NOMO-1 (cell line): ENCODE results near the gene DYNLRB1.

Experiments used
- DNase-seq, 2 experiments: peaks; one replicate each; lab custom pipeline; 2025; ENCODE audit not compliant: unreplicated experiment in 2 of 2; lab: John Stamatoyannopoulos, UW

Gene DYNLRB1

DNA sequence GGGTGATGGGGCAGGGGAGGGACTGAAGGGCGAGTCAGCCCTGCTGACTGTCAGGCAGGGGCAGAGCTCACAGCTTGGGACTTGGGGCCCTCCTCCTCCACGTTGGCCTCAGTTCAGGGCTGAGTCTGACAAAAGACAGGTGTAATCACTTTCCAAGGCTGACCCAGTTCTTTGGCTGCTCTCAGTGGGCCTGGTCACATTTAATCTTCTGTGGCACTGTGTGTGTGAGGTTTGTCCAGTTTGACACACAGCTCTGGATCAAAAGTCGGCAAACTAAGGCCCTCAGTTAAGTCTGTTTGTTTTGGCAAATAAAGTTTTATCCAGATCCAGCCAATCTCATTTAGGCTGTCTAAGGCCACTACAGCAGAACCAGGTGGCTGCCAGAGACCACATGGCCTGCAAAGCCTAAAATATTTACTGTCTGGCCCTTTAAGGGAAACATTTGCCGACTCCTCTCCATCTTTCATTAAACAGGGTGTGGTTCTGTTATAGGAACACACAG lies 37.2 kb downstream of the DYNLRB1 start:
- DNase-seq: no peak

DNA sequence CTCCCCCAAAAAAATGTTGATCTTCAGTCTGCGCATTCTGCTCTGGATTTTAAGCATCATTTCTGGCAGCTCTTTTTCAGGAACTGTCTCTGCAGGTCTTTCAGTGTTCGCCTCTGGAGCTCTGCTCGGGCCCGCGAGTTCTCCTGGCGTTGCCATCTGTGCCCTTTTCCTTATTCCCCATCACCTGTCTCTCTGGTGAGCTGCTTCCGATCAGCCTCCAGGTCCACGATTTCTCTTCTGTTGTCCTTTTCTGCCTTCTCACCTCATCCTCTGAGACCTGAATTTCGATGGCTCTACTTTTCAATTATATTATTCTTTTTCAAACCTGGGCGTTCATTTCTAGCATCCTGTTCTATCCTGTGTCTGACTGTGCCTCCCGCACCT lies 41.7 kb downstream of the DYNLRB1 start:
- DNase-seq: no peak

DNA sequence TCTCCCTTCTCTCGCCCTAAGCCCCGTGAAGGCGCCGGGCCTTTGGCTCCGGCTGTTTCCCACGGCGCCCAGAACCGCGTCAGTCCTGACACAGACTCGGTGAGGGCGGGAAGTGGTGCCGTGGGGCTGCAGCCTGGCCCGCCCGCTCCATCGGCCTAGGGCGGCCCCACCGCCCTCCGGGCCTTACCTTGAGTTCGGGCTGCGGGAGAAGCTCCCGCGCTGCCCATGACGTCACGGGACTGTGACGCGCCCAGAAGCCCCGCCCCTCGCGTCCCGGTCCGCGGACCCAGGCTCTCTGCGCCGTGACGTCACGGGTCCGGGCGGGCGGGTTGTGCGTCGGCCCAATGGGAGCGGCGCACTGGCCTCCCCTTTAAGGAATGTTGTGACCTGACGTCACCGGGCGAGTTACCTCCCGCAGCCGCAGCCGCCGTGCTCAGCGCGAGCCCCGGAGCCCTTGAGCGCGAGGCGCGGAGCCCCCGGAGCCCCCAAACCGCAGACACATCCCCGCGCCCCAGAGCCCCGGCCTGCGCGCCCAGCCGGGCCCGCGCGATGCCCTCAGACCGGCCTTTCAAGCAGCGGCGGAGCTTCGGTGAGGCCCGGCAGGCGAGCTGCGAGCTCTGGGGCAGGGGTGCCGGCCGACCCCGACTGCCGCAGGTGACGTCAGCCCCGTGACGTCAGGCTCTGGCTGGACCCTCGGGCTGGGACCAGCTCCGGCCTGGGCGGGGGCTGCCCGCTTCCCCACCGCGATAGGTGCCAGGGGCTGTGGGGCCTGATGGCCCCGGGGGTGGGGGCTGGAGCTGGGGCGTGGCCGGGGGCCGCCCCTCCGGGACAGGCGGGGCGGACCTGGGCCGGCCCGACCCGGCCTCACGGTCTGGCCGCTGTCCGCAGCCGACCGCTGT lies 42.3 kb downstream of the DYNLRB1 start, which contains the start of gene MAP1LC3A:
Gene MAP1LC3A (plus strand): TSS at position 399 of the 899 bp plus-strand sequence. CDS start 151 bp downstream, at position 550.
- DNase-seq: no peak

DNA sequence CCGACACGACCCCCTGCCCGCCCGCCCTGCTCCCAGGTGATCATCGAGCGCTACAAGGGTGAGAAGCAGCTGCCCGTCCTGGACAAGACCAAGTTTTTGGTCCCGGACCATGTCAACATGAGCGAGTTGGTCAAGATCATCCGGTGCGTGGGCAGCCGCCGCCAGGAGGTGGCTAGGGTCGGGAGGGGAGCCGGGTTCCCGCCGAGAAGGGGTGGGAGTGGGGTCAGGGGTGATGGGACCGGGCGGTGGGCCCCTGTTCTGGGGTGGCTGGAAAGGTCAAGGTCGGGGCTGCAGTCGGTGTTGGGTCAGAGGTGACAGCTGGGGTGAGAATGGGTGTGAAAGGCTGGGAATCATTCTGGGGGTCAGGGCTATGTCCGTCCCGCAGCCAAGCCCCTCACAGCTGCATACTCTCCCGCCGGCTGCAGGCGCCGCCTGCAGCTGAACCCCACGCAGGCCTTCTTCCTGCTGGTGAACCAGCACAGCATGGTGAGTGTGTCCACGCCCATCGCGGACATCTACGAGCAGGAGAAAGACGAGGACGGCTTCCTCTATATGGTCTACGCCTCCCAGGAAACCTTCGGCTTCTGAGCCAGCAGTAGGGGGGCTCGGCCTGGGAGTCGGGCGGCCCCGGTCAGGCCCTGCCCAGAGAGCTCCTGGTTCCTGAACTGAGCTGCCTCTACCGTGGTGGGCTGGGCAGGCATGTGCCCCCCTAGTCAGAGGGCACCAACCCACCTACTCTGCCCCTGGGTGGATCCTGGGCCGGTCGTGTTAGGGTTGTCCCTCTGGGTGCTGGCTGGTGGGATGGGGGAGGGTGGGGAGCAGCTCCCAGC lies 43.3 kb downstream of the DYNLRB1 start:
- DNase-seq: no peak

DNA sequence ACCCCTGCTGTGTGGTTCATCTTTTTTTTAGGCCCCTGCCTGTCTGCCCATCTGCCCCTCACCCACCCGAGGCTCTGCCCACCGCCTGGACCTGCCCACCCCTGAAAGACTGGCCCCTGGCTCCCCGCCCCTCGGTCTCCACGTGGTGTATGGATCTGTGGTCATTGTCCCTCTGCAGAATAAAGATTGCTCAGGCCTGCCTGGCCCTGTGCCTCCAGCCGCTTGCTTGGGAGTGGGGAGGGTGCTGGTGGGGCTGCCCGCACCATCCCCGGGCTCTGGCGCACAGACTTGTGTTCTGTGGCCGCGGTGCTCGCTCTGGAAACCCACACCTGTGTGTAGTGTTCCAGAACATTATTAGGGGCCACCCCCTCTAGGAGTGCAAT lies 43.9 kb downstream of the DYNLRB1 start:
- DNase-seq: no peak

DNA sequence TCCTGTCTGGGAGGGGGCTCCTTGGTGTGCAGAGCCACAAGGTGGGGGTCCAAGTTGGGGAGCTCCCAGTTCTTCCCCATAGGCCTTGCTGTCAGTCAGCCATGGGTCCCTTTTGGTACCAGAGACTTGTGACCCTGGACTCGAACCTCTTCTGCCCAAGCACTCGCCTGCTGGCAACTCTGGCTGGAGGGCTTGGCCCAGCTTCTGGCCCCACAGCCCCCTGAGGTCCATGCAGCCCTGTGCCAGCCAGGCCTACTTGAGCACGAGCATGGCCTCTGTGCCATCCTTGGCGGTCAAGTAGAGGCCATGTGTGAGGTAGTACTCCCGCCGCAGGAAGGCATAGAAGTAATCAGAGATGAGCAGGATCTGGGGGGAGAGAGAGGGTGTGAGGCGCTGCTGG lies 44.4 kb downstream of the DYNLRB1 start:
- DNase-seq: no peak

DNA sequence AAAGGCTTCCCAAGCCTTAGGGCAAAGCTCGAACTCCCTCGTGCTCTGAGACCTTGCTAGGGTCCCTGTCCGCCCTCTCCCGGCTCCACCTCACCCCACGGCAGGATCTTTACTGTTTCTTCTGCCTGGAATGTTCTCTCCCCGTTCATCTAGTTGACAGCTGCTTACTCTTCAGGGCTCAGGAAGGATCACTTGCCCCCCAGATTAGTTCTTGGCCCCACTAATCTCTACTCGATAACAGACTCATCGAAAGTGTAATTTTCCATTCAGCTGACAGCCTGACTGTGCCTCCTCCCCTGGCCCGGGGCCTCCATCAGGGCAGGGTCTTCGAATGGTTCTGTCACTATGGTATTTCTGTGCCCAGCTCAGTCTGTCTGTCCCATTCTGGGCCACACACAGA lies 45.4 kb downstream of the DYNLRB1 start:
- no peak for DNase-seq

DNA sequence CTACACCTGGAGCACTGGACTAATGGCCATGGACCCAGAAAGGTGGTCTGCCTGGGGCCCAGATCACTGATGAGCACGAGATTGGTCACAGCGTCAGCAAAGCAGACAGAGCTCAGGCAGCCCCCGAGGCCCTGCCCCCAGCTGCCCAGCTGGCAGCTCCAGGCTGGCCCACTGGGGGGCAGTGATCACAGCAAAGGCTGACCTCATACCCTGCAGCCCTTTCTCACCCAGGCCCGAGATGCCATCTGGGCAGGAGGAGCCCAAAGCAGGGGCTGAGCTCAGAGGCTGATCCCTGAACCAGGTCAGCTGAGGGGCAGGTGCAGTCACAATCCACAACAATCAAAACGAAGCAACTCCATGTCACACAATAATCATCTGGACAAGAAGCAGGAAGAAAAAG lies 46.4 kb downstream of the DYNLRB1 start:
- DNase-seq: no peak

DNA sequence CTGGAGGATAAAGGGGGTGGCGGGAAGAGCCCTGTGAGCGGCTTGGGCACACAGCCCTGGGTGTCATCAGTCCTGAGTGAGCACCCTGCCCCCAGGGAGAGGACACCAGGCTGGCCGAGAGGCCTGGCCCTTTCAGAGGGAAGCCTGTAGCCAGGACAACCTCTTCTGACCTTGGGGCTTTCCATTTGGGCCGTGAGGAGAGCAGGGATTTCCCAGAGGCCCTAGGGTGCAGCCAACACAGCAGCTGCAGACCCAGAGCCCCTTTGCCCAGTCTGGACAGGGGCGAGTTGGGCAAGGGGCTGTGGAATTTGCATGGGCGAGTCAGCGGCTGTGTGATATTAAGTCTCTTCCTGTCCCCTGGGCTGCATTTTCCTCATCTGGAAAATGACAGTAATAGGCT lies 48.6 kb downstream of the DYNLRB1 start:
- no peak for DNase-seq

DNA sequence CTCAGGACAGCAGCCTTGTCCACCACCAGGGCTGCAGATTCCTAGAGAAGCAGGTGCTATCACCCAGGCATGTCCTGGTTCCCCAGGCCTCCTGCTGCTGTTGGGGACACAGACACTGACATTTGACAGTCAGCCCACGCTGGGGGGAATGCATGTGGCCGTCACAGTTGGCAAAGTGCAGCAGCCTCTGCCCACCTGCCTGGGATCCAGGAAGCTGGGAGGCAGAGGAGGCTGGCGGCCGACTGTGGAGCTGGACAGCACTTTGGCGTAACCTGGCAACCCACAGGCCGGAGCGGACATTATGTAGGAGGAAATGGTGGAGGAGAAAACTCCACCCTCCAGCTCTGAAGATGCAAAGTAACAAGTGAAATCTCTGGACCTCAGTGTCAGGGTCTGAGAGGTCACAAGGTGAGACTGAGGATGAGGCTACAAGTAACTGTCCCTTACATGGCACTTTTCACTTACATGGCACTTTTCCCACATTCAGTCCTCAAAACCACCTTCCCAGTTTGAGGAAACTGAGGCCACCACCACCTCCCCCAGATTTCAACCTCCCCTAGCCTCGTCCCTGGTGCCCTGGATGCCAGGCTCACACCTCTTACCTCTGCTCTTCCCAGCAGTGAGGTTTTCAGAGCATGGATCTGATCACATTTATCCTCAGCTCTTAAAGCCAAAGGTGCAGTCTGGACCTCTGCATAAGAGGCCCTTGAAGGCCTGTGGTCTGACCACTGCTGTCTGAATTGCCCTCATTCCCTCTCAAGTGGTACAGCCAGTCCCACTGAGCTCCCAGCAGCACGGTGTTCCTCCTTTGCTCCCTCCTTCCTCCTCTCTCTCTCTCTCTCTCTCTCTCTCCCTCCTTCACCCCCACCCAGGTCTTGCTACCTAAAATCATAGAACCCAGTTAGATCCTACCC lies 51.0 kb downstream of the DYNLRB1 start:
- DNase-seq: no peak

DNA sequence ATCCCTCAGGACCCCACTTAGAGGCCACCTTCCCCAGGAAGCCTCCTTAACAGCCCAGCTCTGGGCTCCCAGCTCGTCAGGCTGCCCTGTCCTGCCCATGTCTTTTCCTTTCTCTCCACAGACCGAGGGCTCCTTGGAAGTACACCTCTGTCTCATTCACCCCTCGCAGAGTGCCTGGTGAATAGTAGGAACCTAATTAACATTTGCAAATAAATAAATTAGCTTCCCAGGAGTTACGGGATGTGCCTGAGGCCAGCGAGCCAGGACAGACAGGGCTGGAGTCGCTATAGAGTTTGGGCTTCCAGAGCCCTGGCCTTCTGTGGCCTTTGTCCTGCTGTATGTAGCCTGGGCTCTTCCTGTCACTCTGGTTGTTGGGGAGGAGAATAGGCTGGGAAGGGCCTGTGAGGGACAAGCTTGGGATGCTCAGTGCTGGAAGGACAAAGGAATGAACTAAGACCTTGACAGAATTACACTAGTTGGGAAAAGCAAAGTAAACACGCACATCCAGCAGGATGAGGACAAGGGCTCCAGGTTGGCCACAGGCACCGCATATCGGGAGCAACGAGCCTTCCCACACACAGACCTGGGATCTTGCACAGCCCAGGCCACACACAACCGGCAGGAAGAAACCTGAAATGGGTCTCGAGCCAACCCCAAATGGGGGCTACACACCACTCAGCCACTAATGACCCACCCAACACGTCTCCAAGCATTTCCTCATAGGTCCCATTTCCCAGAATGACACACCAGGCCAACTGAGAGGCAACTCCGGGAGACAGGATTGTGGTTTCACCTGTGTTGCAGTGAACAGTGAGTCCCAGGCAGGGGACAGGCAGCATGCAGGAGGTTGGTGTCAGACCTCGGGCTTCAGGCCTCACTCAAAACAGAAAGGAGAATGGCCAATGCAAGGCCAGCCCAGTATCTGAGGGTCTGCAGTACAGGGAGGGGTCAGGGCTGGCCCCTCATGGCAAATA lies 52.0 kb downstream of the DYNLRB1 start:
- DNase-seq: no peak

DNA sequence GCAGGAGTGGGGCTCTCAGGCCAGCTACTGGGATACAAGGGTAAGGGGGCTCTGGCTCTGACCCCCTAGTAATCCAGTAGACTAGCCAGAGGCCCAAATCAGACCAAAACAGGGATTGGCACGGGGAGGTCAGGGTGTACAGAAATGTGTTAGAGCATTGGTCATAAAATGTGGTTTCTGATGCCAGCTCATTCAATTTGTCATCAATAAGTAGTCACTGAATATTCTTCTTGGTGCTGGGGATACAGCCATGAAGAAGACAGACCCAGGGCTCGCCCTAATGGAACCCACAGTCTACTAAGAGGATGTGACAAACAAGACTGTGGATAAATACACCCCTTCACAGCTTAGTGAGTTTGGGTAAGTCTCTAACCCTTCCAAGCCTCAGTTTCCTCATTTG lies 53.4 kb downstream of the DYNLRB1 start:
- DNase-seq: no peak

DNA sequence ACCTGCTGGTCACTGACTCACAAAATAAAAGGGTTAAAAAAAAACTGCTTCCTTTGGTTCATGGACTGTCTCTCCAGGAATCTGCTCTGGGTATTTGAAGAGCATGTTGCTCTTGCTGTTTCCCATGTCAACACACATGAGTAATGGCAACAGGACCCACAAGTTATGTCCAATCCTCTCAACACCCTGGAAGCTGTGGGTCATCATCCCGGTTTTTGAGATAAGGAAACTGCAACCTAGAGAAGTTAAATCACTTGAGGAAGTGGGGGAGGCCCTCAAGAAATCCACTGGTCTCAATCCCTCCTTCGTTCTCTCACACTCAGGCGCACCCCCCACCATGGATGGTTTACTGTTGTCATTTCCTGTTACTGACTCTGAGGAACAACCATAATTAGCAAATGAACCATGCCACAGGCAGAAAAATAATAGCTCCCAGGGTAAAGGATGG lies 54.7 kb downstream of the DYNLRB1 start:
- peak; percentile 61 to 70 for DNase-seq

DNA sequence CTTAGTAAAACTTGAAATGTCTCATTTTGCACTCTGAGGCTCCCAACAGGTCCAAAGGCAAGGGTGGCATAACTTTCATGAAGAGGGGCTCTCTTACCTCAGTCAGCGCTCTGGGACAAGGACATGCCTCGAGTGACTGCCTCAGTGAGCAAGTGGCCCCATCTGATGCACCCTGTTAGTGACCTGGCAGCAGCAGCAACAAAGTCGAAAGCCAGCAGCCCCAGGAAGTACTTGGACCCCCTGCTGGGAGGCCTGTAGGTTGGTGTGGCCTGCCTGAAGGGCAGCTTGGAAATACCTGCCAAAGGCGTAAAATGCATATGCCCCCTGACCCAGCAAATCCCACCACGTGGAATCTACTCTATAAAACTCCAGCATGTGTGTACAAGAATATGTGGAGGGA lies 55.5 kb downstream of the DYNLRB1 start:
- no peak for DNase-seq

DNA sequence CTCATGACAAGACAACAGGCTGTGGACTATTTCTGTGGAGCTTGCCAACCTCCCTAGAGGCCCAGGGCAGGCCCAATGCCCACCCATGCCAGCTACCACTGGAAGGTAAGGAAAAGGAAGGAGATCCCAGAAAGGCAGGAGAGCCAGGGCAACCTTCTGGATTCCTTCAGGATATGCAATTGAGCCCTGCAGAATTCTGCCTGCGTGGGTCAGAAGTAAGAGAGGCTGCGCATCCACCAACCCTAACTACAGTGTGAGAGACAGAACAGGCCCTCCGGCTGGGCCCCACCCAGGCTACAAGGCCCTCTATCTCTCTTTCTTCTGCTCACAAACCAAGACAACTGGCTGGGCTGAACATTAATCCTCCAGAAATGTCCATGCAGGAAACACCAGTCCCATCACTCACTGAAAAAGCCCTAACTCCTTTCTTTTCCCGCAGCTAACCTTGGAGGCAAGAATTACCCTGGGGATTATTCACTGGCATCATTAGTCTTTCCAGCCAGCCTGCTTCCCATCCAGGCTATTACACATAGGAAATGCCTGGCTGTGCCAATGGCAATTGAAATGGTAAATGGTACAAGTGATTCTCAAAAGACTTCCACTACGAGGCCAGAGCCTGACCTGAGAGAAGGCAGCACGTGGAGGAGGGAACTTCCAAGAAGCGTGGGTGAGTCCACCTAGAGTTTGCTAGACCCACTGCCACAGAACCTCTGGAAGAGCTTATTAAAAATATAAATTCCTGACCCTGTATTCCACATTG lies 57.5 kb downstream of the DYNLRB1 start:
- DNase-seq: no peak

DNA sequence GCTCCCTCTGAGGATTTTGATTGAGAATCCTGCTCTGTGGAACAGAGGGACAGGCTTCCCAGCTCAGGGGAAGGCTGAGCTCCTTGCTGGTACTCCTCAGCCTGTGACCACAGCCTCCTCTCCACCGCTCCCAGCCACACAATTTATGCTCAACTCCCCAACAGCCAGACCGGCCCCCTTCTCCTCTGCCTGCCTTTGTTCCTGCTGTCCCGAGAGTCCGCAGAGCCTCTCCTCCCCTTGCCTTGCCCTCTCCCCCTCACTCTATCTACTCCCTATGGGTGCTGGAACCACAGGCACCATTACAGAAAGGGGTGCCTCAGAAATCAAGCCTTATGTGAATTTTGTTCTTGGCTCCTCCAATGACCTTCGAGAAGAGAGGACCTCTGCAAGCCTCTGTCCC lies 58.2 kb downstream of the DYNLRB1 start:
- DNase-seq: no peak

DNA sequence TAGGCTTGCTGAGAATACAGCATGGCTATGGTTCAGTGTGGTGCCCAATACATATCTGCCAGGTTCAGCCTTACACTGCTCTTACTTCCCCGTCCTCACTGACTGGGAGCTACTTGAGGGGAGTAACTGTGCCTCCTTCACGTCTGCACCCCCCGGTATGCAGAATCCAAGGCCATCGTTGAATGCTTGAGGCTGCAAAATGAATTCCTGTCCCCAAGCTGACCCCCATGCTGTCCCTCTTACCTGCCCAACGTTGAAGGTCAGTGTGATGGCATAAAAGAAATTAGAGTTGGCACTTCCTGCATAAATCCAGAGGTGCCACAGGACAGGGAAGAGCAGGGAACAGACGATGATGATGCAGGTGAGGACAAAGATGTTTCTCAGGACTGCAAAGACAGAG lies 58.6 kb downstream of the DYNLRB1 start:
- DNase-seq: no peak

DNA sequence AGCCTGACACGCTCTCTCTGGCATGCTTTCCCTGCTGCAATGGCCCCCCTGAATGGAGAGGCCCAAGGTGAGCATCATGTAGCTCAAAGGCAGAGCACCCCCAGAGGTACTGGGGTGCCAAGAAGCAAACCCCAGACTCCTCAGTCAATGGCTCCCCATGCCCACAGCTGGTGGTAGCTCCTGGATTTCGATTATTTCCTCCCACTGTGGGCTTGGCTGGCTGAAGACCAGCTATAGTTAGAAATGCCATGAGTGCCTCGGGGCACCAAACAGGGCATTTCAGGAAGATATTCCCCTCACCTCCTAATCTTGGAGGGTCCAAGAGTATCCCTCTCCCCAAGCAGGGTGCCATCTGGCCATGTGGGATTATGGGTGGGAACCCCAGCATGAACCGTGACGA lies 59.0 kb downstream of the DYNLRB1 start:
- no peak for DNase-seq

DNA sequence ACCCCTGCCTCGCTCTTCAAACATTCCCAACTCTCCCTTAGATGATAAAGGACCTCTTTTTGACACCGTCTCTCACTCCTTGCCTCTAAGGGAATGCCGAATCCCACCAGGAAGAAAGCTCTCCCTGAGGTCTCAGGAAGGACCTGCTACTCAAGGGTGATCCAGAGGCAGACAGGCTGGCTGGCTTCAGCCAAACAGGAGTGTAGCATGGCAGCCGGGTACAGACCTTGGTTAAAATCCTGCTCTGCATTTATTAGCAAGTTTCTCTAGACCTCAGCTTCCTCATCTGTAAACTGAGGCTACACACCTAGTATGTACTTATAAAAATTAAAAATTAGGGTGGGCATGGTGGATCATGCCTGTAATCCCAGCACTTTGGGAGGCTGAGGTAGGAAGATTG lies 59.5 kb downstream of the DYNLRB1 start:
- DNase-seq: no peak
